Measurements from ENCODE around the gene PAX3.

Gene PAX3

GRCh38 chr2:222310747-222311318 is 12.0 kb upstream of the PAX3 start:
- no peak for DNase-seq (ENCODE audit: low spot score)

- no peak for DNase-seq (ENCODE audit: low spot score)
Observed at GRCh38 chr2:222309766-222310165, 11.0 kb upstream of the PAX3 start.

GRCh38 chr2:222309361-222309760 is 10.6 kb upstream of the PAX3 start:
- DNase-seq (ENCODE audit: low spot score): no peak

- DNase-seq (ENCODE audit: low spot score): no peak
Observed at GRCh38 chr2:222307978-222308730, 9.4 kb upstream of the PAX3 start.

- no peak for DNase-seq (ENCODE audit: low spot score)
Observed at GRCh38 chr2:222307143-222307756, 8.5 kb upstream of the PAX3 start.

GRCh38 chr2:222306393-222307142 is 7.8 kb upstream of the PAX3 start:
- DNase-seq (ENCODE audit: low spot score): no peak

GRCh38 chr2:222305516-222306392 is 7.0 kb upstream of the PAX3 start:
- no peak for DNase-seq (ENCODE audit: low spot score)

- DNase-seq (ENCODE audit: low spot score): no peak
Observed at GRCh38 chr2:222304737-222305515, 6.1 kb upstream of the PAX3 start.

GRCh38 chr2:222303828-222304736 is 5.3 kb upstream of the PAX3 start:
- no peak for DNase-seq (ENCODE audit: low spot score)

GRCh38 chr2:222303045-222303827 is 4.4 kb upstream of the PAX3 start:
- DNase-seq (ENCODE audit: low spot score): no peak

GRCh38 chr2:222302178-222303018 is 3.6 kb upstream of the PAX3 start:
- no peak for DNase-seq (ENCODE audit: low spot score)

GRCh38 chr2:222301796-222302118 is 3.0 kb upstream of the PAX3 start:
- no peak for DNase-seq (ENCODE audit: low spot score)

- no peak for DNase-seq (ENCODE audit: low spot score)
Observed at GRCh38 chr2:222301053-222301795, 2.4 kb upstream of the PAX3 start.

- no peak for DNase-seq (ENCODE audit: low spot score)
Observed at GRCh38 chr2:222300726-222301052, 1.9 kb upstream of the PAX3 start.

- no peak for DNase-seq (ENCODE audit: low spot score)
Observed at GRCh38 chr2:222299906-222300725, 1.3 kb upstream of the PAX3 start.

- DNase-seq (ENCODE audit: low spot score): no peak
Observed at GRCh38 chr2:222298001-222298310, 842 bp downstream of the PAX3 start.

GRCh38 chr2:222297600-222297935 is 1.2 kb downstream of the PAX3 start:
- no peak for DNase-seq (ENCODE audit: low spot score)

Data from kidney capillary endothelial cell (primary cell).